Activated CD4-positive, alpha-beta T cell treated with anti-CD3 and anti-CD28 coated beads, Interleukin-2, amount 50 U/mL, for 1 hour (primary cell): ENCODE measurements around the gene ZNF496.
"Not testable (repeated sequence)": the region's sequence is repeated elsewhere in the genome, so short reads cannot be mapped to it uniquely, and the experiment has no call there.

Experiments used
- DNase-seq: peaks from one replicate; pipeline ENCODE4 v3.0.0-alpha.2; 2020

Gene ZNF496

DNA sequence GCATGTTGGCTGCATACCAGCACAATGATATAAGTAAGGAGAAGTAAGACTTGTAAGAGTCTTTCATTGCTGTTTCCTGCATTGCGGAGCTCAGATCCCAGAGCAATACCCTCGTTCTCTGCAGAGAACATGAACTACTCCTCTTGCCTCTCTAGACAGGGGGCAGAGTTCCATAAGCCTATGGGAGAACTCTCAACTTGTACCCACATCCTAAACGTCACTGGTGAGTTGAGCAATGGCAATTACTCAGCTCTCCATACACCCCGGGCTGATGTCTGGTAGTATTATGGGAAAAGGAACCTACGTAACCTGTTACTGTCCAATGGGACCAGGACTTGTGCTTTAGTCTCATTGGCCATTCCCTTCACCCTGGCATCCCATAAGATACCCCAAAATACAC is 27.3 kb upstream of the ZNF496 start:
- DNase-seq, result no peak

DNA sequence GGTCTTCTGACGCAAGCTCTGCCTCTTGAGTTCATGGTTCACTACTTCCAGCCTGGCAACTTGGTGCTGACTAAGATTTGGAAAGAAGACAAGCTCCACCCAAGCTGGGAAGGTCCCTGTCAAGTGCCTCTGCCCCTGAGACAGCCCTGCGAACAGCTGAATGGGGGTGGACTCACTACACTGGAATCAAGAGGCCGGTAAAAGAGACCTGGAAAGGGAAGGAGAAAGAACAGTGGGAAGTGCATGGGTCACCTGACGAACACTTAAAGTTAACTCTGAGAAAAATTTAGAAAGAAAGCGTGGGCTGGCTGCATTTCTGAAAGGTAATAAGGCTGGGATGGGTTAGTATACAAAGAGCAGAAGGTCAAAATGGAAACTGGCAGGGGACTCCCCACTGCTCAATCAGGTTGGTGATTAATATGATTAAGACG is 26.1 kb upstream of the ZNF496 start:
- no peak for DNase-seq

DNA sequence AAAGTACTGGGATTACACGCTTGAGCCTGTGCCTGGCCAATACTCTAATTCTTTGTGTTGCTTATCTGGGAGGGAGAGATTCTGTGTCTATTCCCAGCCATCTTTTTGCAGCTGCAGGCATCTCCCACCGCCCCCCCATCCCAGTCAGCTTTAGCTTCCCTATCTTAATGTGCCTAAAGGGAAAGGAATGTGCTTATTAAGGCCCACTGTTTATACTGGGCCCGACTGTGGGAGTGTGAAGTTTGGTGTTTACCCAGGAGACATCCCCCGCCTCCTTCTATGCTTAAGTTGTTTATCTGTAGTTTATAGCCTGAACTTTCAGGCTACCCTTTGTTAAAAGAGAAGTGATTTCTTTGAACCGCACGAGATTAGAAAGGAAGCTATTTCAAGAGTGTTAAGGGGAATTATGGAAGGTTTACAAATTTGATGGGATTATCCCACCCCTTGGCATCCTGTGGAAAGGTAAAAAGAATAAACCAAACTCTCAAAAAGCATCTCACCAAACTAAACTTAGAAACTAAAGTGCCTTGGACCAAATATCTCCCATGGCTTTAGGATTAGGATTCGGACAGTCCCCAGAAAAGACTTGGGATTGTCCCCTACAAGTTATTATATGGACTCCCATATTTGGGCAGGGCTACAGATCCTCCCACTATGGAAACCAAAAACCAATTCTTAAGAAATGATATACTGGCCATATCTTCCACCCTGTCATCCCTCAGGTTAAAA is 25.5 kb upstream of the ZNF496 start:
- no peak for DNase-seq

DNA sequence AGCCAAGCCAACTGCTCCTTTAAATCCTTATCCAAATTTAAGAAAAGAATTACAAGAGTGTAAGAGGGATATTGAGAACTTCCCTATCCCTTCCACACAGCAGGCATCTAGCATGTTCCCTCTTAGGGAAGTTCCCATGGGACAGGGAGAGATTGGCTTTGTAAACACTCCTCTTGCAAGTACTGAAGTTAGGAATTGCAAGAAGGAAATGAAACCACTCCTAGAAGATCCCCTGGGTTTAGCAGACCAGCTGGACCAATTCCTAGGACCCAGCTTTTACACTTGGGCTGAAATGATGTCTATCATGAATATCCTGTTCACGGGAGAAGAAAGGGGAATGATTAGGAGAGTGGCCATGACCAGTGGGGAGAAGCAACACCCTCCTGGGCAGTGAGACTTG is 23.5 kb upstream of the ZNF496 start:
- not testable (repeated sequence) for DNase-seq

DNA sequence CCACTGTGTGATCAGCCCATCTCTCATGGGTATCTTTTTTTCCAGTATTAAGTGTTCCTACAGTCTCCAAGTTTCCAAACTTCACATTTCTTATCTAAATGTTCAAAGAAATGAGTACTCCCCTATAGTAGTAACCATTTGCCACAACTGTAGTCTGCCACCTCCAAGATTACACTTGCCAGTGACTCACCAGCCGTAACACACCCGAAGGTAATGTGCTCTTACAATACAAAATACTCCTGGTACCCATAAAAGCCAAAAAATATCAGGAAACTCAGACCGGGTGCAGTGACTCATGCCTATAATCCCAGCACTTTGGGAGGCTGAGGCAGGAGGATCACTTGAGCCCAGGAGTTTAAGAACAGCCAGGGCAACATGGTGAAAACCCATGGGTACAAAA is 20.5 kb upstream of the ZNF496 start:
- no peak for DNase-seq

DNA sequence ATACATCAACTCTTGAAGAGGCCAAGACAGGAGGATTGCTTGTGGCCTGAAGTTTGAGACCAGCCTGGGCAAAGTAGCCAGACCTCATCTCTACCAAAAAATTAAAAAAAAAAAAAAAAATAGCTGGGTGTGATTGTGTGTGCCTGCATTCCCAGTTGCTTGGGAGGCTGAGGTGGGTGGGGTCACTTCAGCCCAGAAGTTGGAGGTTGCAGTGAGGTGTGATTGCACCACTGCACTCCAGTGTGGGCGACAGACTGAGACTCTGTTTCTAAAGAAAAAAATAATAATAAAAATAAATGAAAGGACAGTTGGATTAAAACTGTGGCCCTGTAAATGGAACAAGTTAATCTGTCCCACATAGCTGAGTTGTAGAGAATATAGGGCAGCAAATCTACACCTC is 18.9 kb upstream of the ZNF496 start:
- DNase-seq, result no peak

DNA sequence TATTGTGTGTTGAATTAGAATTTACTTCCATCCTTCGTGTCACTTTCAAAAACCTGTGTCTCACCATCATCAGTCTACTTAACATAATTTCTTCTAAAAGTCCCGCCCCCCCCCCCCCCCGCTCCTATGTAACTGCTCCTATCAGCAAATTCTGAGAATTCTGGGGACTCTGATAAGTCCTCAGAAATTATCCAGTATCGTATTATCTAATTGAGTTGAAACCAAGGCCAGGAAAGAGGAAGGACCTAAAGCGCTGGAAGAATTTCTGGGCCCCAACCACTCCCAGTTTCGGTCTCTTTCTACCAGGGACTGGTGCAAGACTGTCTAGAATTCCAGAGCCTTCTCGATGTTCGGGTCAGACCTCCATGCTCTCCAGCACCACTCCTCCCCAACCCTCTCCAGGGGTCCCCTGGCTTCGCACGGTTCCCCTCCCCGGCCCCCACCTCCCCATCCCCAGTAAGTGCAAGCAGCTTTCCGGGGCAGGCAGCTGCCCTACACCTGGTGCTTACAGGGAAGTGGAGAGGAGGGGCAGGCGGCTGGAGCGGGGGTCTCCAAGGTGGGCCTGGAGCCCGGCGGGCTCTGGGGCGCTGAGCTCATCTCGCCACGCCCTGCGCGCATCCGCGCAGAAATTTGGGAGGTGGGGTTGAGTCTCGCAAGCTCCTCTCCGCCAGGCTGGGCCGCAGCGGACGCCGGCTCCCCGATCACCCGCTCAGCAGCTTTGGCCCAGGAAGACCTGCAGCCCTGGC is 16.0 kb upstream of the ZNF496 start:
- no peak for DNase-seq

DNA sequence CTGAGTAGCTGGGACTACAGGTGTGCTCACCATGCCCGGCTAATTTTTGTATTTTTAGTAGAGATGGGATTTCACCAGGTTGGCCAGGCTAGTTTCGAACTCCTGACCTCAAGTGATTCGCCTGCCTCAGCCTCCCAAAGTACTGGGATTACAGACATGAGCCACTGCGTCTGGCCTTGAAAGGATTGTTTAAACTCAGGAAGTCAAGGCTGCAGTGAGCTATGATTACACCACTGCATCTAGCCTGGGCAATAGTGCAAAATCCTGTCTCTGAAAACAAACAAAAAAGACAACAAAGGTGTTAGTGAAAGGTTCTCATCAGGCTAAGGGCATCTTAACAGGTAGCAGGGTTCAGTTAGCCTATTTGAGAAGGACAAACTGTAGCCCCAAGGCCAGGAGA is 14.2 kb upstream of the ZNF496 start:
- DNase-seq, result no peak

DNA sequence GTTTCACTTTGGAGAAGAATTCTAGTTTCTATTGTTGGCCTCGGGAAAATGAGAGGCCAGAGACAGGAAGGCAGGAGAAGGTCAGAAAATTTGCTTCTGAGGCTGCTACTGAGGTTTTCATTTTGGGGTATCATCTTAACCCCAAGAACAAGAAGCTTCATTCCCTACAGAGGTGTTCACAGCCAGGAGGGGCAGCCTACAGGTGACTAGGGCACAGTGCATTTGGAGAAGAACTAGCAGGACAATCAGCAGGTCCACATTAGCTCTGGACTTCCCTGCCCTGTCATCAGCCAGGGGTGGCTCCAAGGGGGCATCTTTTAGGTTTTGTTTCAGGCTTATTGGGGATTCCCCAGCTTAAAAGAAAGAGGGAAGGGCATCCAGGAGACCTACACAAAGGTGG is 12.1 kb upstream of the ZNF496 start:
- DNase-seq, result no peak

DNA sequence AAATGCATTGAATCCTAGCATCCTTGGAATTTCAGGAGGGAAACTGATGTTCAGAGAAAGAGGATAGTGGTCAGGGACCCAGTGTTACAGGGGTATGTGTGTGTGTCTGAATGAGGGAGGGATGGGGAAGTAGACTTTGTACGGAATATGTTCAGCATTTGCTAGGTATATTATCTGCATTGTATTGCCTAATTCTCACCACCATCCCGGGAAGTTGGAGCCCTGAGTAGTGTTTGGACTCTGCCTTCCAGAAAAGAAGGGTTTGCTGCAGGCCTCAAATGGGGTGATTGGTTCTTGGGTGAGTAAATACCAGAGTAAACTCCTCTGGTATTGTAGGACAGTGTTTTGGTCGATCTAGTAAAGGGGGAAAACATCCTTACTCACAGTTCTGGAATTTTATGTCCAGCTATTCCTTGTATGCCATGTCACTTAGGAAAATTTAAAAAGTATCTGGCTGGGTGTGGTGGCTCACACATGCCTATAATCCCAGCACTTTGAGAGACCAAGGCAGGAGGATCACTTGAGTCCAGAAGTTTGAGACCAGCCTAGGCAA is 7.1 kb upstream of the ZNF496 start:
- DNase-seq, result no peak

DNA sequence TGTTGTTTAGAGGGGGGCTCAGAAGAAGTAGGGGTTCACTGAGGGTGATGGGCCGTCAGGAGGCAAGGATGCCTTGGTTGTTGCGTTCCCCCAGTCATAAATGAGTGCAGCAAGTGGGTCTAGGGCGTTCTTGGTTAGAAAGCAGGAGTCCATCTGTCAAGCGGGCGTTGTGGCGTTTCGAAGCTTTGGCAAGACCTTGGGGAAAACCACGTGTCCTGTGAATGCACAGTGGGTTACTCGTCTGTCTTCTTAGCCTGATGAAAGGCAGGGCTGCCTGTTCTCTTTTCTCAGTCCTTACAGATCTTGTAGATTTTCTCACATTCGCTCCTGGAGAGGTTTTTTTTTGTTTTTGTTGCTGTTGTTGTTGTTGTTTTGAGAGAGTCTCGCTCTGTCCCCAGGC is 6.3 kb upstream of the ZNF496 start:
- no peak for DNase-seq

DNA sequence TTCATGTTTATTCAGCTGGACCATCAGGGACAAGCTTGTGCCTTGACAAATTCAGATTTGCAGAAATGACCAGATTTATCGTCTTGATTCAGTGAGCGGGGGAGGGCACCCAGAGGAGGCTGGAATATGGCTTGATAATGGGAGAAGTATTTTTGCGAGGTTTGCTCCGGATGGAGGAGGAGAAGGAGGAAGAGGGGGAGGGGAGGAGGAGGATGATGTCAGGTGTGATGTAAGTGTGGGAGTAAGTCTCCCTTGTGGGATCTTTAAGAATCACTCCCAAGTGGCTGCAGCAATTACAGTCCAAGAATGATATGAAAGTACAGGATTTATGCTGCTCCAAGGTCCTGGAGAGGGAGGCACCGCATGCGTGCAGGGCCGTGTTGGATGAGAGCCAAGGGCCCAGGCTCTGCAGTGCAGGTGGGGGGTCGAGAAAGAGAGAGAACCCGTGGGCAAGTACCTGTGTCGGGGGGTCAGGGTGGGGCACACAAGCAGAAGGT is 5.6 kb upstream of the ZNF496 start:
- no peak for DNase-seq

DNA sequence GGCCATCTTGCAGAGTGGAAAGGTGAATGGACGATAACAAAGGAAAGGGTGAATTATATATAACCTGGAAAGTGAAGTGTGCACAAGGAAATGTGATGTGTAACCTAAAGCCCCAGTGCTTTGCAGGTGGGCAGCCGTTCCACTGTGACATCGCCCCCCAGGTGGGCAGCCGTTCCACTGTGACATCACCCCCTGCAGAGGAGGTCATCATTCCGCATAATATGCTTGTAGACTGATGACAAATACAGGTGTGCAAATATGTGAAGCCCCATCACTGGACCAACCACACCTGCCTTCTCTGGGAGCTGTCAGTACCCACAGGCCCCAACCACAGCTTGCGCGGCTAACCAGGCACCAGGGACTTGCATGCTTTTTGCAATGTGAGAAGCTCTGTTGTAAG is 4.7 kb upstream of the ZNF496 start:
- DNase-seq, result no peak

DNA sequence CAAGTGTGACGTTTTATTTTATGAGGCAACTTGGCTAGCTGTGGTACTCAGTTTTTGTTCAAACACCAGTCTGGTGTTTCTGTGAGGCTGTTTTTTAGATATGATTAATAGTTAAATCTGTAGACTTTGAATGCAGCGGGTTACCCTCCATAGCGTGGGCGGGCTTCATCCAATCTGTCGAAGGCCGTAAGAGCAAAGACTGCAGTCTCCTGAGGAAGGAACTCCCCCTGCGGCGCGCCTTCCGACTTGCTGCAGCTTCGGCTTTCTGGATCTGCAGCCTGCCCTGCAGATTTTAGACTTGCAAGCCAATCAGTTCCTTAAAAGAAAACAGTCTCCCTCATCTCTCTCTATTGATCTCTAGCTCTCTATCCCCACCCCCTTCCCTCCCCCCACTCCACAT is 4.2 kb upstream of the ZNF496 start:
- DNase-seq, result no peak

DNA sequence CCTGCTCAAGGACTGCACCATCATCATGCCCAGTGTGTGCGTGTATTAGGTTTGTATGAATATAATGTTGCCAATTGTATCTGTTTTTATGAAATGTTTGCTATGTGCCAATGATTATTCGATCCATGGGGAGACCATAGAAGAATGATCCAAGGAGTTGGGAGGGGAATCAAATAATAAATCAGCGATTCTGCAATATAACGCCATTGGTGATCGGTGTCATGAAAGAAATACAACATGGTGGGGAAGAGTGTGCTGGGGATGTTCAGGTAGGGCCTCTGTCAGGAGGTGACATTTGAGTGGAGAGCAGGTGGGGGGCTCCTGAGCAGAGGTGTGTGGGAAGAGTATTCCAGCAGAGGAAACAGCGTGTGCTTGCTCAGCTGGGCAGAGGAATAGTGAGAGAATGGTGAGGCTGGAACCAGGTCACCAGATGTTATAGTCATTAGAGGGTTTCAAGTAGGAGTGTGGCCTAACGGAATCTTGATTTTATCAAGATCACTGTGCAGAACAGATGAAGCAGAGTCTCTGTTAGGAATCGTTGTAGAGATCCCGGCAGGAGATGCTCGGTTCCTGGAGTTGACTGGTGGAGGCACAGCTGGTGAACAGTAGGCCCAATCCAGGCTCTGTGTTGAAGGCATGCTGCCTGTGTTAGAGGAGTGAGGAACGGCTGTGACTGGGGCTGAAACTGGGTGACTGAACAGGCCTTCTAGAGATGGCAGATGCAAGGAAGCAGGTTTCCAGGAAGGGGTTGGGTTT is 2.9 kb upstream of the ZNF496 start:
- DNase-seq, result no peak

DNA sequence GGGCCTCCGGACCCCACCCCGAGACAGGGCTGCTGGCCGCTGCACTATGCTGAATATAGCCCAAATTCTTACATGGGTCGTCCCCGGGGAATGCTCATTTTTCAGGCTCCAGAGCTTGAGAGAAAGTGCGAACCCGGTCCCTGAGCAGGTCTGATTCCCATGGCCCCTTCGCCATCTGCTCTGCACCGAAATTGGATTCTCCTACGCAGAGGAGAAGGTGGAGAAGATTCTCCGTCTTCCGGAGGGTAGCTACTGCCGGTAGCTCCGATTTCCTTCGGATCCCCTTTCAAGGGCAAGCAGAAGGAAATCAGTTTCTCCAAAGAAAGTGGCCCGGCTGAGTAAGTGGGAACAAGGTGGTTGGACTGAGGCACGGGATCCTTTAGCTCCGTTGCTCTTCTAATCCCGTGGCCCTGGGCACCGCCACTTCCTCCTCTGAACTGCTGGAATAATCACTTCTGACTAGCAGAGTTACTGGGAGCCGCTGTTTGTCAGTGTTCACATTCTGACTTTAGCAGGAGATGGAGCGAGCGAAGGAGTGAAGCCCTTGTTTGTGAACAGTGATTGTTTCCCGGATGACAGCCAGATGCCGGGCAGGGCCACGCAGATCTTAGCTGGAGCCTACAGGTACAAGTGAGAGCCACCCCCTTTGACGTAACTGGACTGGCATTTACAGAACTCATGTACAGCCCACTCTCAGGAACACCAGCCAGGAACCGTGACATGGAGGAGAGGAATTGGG is 1.1 kb upstream of the ZNF496 start:
- DNase-seq, result no peak

DNA sequence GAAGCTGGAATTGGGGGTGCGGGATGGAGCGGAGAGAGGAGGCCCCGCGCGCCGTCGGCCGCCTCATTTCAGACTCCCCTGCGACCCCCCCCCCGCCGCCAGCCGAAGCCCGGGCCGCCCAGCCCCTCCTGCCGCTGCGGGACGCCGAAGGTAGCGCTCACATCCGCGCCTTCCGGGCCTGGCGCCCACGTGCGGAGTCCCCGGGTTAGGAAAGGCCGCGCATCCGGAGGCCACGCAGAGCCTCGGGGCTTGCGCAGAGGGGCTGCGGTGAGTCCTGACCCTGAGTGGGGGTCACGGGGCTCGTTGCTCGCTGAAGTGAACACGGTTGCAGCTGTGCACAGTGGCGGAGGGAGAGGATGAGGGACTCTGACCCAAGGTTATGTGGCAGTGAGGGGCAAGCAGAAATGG is 552 bp upstream of the ZNF496 start:
- DNase-seq, result peak; percentile 34

DNA sequence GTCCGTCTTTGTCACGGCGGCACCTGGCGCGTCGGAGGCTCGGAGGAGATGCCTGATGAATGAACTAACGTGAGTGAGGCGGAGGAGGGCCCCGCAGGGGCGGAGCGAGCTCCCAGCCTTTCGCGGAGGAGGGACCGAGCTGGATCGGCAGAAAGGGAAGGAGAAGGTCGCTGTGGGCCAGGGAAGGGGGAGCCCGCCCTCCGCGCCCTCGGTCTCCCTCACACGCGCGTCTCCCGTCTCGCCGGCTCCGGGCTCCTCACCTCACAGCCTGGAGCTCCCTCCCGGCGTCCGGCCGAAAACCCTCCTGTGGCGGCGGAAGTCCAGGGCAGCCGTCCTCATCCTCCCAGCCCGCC is 519 bp downstream of the ZNF496 start:
- DNase-seq, result peak; percentile 57

DNA sequence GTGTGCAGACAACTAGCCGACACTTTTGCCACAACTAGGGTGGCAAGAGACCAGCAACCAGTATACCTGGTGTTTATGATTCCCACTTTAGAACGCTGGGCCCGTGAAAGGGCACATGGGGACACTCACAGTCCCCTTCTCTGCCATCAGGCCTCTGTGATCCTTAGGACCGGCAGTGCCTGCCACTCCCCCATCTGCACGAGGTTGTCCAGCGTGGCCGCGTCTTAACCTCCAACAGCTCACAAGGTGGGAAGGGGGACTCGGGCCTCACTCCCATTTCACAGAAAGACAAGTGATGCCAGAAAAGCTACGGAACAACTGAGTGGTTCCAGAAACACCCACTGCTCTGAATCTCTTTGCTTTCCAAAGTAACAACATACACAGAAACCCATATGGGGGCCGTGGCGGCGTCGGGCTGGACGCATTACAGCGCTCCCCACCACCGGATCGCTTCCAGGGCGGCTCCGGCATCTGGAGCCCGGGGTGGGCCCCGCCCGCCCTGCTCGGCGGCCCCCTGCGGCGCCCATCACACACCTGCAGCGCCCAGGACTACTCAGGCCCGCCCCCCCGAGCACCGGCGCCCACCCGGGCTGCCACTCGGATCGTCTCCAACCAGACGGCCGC is 1.0 kb downstream of the ZNF496 start:
- DNase-seq, result no peak

DNA sequence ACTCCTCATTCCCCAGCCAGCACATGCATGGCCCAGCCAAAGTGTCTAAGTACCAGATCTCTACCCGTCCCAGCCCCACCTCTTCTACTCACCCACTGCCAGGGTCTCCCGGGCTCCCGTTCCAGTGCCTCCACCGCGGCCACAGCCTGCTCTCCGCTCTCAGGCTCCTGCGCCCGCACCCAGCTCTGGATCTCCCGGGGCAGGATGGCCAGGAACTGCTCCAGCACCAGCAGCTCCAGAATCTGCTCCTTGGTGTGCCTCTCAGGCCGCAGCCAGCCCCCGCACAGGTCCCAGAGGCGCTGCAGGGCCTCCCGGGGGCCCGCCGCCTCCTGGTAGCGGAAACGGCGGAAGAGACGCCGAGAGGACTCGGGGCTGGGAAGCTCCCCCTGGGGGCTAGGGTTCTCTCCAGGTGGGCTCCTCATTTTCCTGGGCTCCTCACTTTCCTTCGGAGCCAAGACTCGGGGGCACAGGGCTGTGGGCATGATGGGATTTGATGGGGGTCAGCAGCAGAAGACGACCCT is 2.5 kb downstream of the ZNF496 start:
- no peak for DNase-seq

DNA sequence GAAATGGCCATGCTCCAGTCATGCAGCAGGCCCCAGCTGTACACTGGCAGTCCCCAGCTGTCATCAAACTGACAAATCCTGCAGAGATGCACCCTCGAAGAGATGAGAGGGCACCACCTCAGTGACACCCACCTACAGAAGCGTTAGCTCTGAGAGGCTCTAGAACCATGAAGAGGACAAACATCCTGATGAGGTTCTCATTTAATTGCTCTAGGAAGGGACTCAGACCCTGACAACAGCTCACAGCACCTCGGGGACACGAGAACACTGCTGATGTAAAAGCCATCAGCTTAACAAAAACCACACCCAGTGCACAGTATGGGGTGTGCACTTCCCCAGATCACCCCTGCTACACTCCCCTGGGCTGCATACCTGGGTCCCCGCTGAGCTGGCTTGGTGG is 3.4 kb downstream of the ZNF496 start:
- DNase-seq, result no peak
